Stimulated activated effector memory CD8-positive, alpha-beta T cell treated with anti-CD3 and anti-CD28 coated beads, Interleukin-12 subunit alpha, Interleukin-12 subunit beta, amount 100 ng/mL, for 72 hours (primary cell): ENCODE results near the gene RUNX1.

Source experiments
- ATAC-seq: fragments of 150-1000 bp; cut with Tn5 transposase; 2 replicates; pipeline ENCODE4 v1.10.0; 2021
- DNase-seq, 2 donors: peaks; one replicate each; pipeline ENCODE4 v3.0.0; 2021 to 2022; ENCODE audit warnings: low spot score in 2 of 2
- H3K27ac Mint-ChIP-seq: one replicate; pipeline ENCODE4 v1.8.0; 2022; ENCODE audit warnings: mild to moderate bottlenecking, mixed read lengths
- H3K36me3 Mint-ChIP-seq: one replicate; pipeline ENCODE4 v1.8.0; 2022; ENCODE audit warnings: mild to moderate bottlenecking, mixed read lengths
- H3K4me1 Mint-ChIP-seq: one replicate; pipeline ENCODE4 v1.8.0; 2022; ENCODE audit warnings: mixed read lengths
- H3K4me3 Mint-ChIP-seq: one replicate; pipeline ENCODE4 v1.8.0; 2022; ENCODE audit warnings: mild to moderate bottlenecking, mixed read lengths
- H3K9me3 Mint-ChIP-seq: one replicate; pipeline ENCODE4 v1.8.0; 2022; ENCODE audit warnings: mixed read lengths

Gene RUNX1

DNA sequence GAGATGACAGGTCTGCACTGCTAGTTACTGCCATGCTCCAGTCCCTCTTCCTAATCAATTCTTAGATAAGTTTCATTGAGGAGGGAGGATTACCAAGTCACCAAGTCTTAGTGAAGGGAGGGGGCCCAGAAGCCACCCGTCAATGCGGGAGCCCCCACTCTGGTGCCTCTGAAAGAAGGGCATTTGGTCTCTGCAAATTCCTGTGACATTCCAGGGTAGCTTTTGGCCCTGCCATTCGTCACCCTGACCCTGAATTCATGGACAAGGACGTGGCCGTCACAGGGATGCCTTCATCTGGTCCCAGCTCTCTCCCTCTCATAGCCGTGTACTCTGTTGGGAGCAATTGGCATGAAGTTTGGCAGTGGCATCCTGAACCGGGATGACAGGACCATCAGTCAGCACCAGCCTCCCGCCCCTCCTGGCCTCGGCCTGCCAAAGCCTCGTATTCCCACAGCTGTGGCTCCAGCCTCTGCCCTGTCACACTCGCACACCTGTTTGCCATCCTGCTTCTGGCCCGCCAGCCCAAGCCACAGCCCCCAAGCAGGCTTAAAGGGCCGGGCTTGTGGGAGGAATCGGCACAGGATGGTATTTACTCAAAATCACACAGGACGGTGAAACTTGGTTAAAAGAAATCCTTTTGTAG is 229.6 kb downstream of the RUNX1 start:
- peak overlapping the region; percentile 68 for H3K27ac Mint-ChIP-seq
- peaks cover 35% of the 10 kb centered on the region for H3K4me1 Mint-ChIP-seq
- DNase-seq (no peak), ATAC-seq (no peak)
- H3K9me3 Mint-ChIP-seq, result no peaks in the 10 kb centered on the region
- H3K36me3 Mint-ChIP-seq, result peaks cover 100% of the 10 kb centered on the region
- H3K4me3 Mint-ChIP-seq, result no peak overlapping the region

DNA sequence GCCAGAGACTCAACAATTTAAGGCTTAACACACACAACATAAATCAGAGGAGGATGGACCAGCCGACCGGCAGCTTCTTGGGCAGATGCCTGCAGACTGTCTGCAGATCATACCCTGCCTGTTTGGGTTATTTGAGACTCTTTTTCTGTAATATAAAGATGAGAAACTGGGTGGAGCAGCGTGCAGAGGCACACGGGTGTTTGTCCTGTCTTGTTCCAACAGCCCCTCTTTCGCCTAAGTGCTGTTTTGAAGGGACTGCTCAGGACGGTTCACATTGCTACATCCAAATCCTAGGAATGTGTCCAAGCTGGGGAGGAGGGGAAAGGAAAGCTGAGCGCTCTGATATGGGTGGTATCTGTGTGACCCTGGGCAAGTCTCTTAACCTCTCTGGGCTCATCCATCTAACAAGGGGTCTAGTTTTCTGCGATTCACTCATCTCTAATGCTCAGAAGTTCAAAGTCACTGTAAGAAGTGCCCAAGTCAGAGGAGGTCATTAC is 230.4 kb downstream of the RUNX1 start:
- H3K4me3 Mint-ChIP-seq, result no peak overlapping the region
- DNase-seq (no peak), ATAC-seq (no peak)
- H3K36me3 Mint-ChIP-seq, result peaks cover 100% of the 10 kb centered on the region
- H3K27ac Mint-ChIP-seq, result peak overlapping the region; percentile 68
- H3K4me1 Mint-ChIP-seq, result peaks cover 37% of the 10 kb centered on the region
- H3K9me3 Mint-ChIP-seq, result no peaks in the 10 kb centered on the region

DNA sequence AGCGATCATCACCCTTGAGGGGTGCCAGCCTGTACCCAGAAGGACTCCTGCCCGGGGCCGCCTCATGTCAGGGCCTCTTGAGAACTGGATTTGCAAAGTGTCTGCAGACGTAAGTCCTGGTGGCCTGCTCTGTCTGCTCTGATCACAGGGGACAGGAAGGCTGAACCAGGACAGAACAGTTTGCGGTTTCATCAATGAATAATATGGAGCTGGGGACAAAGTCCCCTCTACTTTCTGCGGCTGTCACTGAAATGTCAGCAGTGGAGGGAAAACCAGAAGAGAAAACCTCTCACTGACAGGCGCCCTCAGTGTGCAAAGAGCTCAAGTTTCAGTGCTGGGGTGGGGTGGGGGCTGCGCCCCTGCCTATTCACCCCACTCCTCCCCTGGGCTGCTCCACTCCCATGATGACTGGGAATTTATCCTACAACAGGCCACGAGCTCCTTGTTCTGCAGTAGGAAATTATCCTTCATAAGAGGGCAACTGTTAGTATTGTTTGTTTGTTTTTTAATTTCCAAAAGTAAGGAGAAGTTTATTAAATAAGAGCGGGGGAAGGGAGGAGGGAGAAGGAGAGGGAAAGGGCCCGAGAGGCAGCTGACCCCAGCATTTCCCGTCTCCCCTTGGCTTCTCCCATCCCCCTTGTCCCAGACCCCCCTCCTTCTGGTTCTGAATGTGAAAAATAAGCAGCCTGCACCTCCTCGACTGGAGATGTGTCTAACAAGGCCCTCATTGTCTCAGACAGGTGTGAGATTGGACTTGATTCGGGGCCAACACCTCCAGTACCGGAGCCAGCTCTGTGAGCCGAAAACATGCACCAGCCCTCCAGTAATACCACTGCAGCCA is 231.1 kb downstream of the RUNX1 start:
- no peaks in the 10 kb centered on the region for H3K9me3 Mint-ChIP-seq
- peak overlapping the region; percentile 72 for H3K27ac Mint-ChIP-seq
- H3K4me1 Mint-ChIP-seq, result peaks cover 44% of the 10 kb centered on the region
- DNase-seq, result no peak
- H3K36me3 Mint-ChIP-seq, result peaks cover 100% of the 10 kb centered on the region
- H3K4me3 Mint-ChIP-seq, result no peak overlapping the region
- ATAC-seq, result no peak

DNA sequence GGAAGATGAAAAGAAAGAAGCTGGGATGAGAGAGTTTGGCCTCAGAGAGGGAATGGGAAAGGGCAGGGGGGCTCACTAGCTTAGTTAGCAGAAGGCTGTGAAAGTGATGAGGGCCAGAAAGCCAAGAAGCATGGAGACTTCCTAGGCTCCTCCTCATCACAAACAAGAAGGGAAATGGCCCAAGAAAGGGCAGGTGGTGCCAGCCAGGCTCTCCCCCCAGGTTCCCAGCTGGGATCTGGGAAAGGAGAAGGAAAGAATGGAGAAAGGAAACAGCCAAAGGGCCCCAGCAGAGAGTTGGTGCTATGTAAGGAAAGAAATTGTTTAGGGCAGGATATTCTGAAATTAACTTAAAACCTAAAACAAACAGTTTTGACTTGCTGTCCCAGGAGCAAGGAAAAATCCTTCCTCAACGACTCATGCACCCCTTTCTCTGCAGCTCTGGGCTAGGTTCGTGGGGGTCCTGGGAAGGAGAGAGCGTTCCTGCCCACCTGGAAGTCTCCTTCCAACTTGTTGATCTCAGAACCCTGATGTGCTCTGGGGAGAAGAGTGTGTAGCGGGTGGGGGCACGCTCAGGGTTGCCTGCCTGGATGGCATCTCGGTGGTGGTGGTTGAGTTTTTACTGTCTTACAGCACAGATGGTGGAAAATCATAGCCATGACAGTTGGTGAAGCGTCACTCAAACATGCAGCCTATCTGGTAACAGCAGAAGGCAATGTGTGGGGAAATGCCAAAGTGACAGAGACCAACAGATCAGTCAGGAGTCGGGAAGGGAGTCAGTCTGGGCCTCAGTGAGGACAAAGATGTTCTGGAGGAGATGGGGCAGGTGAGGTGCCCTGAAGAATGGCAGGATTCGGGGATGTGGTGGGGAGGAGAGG is 233.0 kb downstream of the RUNX1 start:
- no peak overlapping the region for H3K4me3 Mint-ChIP-seq
- H3K9me3 Mint-ChIP-seq, result no peaks in the 10 kb centered on the region
- H3K36me3 Mint-ChIP-seq, result peaks cover 100% of the 10 kb centered on the region
- H3K27ac Mint-ChIP-seq, result peak overlapping the region; percentile 72
- H3K4me1 Mint-ChIP-seq, result peaks cover 63% of the 10 kb centered on the region
- DNase-seq (no peak), ATAC-seq (no peak)

DNA sequence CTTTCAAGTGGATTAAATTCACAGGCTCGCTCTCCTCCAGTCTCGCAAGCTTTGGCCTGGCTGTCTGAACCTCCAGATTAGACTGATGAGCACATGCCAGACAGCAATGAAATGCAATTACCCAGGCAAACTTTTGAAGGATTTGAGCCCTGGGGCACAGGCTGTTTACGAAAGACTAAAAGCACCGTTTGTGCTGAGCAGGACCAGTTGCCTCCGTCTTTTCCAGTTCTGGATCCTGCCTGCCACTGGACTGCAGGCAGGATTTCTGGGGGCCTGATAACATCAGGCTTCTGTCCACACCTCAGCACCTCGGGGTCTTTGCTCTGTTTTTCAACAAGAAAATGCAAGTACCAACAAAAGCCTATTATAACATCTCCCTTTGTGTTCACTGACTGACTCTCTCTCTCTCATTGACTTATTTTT is 234.6 kb downstream of the RUNX1 start:
- H3K27ac Mint-ChIP-seq, result peak overlapping the region; percentile 72

DNA sequence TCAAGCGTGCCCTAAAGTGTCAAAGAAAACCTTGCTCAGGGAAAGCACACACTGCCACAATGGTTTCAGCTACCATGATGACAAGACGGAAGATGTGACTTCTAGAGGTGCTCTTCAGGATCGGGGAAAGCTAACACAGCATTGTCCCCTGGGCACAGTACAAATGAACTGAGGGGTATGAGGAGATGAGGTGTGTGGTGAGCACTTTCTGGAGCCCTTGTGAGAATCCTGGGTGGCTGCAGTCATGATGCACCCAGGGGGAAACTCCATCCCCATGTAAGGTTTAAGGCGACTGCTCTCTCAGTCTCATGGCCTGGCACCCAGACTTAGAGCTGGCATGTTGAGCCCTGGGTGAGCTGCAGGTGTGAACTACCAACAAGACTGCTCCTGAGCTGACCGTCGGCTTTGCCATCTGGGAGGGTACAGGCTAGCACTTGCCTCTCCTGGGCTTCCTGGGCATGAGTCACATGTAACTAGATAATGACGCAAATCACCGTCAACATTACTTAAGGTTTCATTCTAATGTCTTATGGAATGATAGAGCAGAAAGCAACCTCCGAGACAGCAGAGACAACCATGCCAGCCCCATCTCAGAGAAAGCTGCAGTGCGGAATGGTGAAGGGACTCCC is 235.7 kb downstream of the RUNX1 start:
- Mint-ChIP-seq H3K36me3 (peaks cover 100% of the 10 kb centered on the region), H3K27ac (peak overlapping the region; percentile 9)
- ATAC-seq, result no peak

More for the DNA sequence above, 234.6 kb downstream of the RUNX1 start:
- peaks cover 100% of the 10 kb centered on the region for H3K36me3 Mint-ChIP-seq
- H3K4me1 Mint-ChIP-seq, result peaks cover 78% of the 10 kb centered on the region
- DNase-seq, result no peak
- ATAC-seq, result no peak
- H3K4me3 Mint-ChIP-seq, result no peak overlapping the region
- no peaks in the 10 kb centered on the region for H3K9me3 Mint-ChIP-seq

DNA sequence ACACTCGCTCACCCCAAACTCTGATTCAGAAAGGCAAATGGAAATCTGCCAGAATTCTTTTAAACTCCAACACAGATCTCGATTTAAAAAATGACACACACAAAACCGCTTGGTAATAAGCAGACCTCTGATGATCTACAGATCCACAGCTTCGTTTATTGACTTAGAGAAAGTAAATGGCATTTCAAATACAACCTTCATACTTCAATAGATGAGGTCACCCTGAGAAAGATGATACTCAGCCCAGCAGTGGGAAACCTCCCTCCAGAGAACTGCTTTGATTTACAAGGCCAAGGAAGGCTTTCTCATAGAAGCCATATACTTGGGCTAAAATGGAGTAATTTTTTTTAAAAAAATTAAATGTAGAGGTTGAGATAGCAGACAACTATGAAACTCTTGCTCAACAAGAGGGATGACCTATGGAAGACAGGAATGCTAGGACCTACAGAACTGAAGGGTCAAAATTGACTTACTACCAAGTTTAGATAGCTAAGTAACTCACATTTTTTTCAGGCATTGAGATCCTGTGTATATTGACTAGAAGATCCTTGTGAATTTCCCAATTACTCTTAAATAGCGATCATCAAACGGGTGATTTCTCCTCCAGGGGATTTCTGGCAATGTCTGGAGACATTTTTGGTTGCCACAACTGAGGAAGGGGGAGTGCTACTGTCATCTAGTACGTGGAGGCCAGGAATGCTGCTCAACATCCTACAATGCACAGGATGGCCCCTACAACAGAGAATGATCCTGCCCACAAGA is 236.4 kb downstream of the RUNX1 start:
- Mint-ChIP-seq H3K4me1 (peaks cover 95% of the 10 kb centered on the region), H3K36me3 (peaks cover 100% of the 10 kb centered on the region), H3K27ac (peak overlapping the region; percentile 9), H3K4me3 (no peak overlapping the region), H3K9me3 (no peaks in the 10 kb centered on the region)
- DNase-seq (no peak), ATAC-seq (no peak)

More for the DNA sequence above, 235.7 kb downstream of the RUNX1 start:
- no peaks in the 10 kb centered on the region for H3K9me3 Mint-ChIP-seq
- H3K4me3 Mint-ChIP-seq, result no peak overlapping the region
- DNase-seq, result no peak
- peaks cover 90% of the 10 kb centered on the region for H3K4me1 Mint-ChIP-seq

DNA sequence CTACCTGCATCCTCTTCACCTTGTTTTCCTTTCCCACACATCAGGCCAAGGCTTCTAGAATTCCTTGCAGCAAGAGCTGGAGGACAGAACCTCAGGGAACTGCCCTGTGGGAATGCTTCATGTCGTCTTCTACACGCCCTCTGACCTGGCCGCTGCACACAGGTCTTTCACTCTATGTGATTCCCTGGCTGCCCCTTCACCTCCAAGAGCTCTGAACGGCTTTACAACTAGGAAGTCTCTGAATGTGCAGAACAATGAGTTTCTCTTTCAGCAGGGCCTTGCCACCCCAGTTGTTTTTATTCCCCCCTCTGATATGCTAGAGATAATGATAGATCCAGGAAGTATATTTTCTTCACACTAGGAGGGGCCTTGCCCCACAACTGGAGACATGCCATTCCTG is 237.7 kb downstream of the RUNX1 start:
- Mint-ChIP-seq H3K4me3 (no peak overlapping the region), H3K36me3 (peaks cover 100% of the 10 kb centered on the region), H3K9me3 (no peaks in the 10 kb centered on the region), H3K4me1 (peaks cover 96% of the 10 kb centered on the region), H3K27ac (peak overlapping the region; percentile 61)
- DNase-seq (no peak), ATAC-seq (no peak)

DNA sequence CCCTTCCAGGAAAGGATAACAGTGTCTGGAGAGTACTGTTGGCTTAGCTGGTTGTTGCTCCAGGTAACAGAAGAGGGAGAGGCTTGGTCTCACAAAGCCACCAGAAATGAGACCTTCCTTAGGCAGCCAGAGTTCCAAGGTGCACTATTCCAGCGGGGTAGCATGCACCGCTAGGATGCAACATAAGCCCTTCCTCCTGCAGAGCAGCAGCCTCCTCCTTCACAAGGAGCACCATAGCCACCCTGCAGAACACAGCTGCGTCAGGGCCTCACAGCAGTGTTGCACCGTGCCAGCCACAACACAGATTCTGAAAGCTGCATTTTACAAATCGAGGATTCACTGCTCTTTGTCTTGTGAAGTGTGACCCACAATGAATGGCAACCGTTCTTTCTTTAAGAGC is 238.3 kb downstream of the RUNX1 start:
- ATAC-seq, result no peak
- peaks cover 96% of the 10 kb centered on the region for H3K4me1 Mint-ChIP-seq
- no peaks in the 10 kb centered on the region for H3K9me3 Mint-ChIP-seq
- H3K4me3 Mint-ChIP-seq, result no peak overlapping the region
- H3K27ac Mint-ChIP-seq, result peak overlapping the region; percentile 61
- DNase-seq, result no peak
- H3K36me3 Mint-ChIP-seq, result peaks cover 100% of the 10 kb centered on the region

DNA sequence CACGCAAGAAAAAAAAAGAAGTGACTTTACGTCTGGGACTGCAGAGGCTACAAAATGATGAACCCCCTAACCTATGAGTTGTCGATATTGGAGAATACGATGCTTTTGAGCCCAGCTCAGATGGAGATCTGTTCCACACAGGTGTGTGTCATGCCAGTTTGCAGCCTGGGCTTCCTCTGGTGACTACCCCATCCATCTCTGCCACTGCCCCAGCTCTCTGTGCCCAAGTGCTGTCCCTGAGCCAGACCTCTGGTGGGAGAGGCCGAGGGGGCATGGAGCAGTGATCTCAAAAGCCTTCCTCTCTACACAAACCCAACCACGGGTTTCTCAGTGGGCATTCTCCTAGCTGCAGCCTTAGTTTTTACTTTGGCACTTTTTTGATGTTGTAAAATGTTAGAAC is 239.3 kb downstream of the RUNX1 start:
- H3K4me3 Mint-ChIP-seq, result peak overlapping the region; percentile 64
- DNase-seq (no peak), ATAC-seq (no peak)
- peaks cover 100% of the 10 kb centered on the region for H3K36me3 Mint-ChIP-seq
- H3K27ac Mint-ChIP-seq, result no peak overlapping the region
- H3K4me1 Mint-ChIP-seq, result peaks cover 96% of the 10 kb centered on the region
- H3K9me3 Mint-ChIP-seq, result no peaks in the 10 kb centered on the region

DNA sequence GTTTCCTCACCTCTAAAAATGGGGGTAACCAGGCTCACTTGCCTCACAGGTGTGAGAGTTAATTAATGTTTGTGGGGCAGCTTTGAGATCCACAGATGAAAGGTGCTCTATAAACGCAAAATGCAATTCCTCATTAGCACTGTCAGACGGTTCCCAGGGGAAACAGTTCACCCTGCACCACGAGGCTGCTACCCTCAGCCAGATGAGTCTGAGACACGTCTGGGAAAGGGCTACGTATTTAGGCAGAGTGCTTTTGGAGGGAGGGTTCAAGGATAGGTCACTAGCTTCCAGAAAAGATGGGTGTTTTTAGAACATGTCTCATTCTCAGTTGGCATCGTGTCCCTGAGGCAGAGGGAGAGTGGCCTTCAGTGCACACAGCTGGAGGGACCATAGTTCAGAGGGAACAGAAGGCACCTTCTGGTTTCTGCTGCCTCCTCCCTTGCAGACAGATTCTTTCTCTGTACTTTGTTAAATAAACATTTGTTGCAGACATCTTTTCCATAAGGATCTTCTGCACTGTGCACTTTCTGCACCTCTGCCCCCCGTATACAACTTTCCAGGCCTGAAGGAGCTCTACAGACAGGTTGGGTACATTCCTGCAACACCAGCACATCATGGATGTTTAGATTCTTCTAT is 240.4 kb downstream of the RUNX1 start:
- no peak for DNase-seq
- H3K4me1 Mint-ChIP-seq, result peaks cover 99% of the 10 kb centered on the region
- peaks cover 100% of the 10 kb centered on the region for H3K36me3 Mint-ChIP-seq
- peak overlapping the region; percentile 64 for H3K4me3 Mint-ChIP-seq
- no peaks in the 10 kb centered on the region for H3K9me3 Mint-ChIP-seq
- peak overlapping the region; percentile 93 for H3K27ac Mint-ChIP-seq
- no peak for ATAC-seq

DNA sequence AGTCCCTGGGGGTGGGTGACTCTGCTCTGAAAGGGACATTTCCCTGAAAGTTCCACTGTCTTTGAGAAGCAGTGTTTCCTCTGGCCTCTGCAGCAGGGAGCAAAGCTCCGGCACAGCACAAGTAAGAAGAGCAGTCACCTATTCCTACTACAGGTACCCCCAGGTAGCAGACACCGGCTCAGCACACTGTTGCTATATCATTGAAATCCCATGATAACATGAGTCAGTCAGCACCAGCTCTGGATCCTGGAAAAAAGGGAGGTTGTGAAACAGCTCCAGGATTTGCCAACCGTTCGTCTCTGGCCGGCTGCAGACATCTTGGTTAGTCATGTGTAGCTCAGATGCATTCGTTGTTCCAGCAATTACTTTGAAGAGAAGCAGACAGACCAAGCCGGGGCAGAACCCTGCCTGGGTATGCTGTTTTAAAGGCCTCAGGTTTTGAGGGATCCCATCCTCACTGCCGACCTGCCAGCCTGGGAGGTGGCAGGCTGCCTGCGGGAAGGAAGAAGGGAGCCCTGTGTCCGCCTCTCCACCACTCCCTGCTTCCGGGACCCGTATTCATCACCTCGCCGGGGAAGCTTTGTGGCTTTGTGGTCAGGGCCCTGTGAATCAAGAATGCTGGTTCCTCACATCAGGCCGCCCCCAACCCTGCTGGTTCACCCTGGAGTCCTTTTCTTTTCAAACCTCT is 241.1 kb downstream of the RUNX1 start:
- Mint-ChIP-seq H3K27ac (peak overlapping the region; percentile 93), H3K36me3 (peaks cover 100% of the 10 kb centered on the region), H3K4me3 (peak overlapping the region; percentile 64), H3K9me3 (no peaks in the 10 kb centered on the region), H3K4me1 (peaks cover 97% of the 10 kb centered on the region)
- ATAC-seq, result peak; percentile 73
- DNase-seq, result peak; percentile 45 to 84

DNA sequence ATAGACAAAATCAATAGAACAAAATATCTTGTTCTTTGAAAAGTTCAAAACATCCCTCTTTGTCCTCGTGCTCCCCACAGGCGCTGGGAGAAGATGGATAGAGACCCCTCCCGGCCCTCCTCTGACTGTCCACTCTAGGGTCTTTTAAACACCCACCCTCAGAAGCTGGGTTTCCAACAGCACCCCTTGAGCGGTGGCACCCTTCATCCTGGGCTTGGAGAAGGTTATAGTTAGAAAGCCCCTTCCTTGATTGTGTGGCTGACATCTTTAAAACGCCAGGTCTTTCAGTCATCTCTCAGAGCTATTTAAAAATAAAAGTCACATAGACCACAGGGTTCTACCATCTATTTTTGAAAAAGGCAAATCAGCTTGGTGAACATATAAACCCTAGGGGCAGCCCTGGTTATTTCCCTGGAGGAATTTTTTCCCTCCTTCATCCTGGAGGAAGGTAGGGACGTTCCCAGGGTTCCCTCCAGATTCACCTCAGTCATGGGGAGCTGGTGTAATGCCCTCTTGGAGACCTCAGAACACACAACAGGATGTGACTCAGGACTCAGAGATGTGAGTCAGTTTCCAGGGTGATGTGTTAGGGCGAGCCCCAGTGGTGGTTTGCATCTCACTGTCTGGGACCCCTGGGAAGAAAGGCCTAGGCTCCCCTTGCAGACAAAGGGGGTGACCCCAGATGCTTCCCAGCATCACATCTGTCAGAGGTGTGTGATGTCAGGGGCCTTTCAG is 241.8 kb downstream of the RUNX1 start:
- H3K27ac Mint-ChIP-seq, result peak overlapping the region; percentile 93
- peaks cover 100% of the 10 kb centered on the region for H3K36me3 Mint-ChIP-seq
- ATAC-seq (peak; percentile 96), DNase-seq (peak in 1 of 2 donors; percentile 53)
- peaks cover 98% of the 10 kb centered on the region for H3K4me1 Mint-ChIP-seq
- no peaks in the 10 kb centered on the region for H3K9me3 Mint-ChIP-seq
- peak overlapping the region; percentile 64 for H3K4me3 Mint-ChIP-seq
